GM18951 (cell line): ENCODE data around the gene CENPN.

ENCODE experiments used
- POLR2A ChIP-seq: IDR thresholded peaks from 4 replicates; pipeline ENCODE4 v1.6.1; 2011; ENCODE audit warnings: mild to moderate bottlenecking; ENCODE audit not compliant: insufficient read length, insufficient read depth; ENCODE audit errors: extremely low read depth
- in situ Hi-C: fragments of 300-500 bp; cut with MboI; formaldehyde crosslinking; loops from one replicate; pipeline ENCODE4 v1.12.0; 2022; ENCODE audit warnings: low sequenced_read_pairs, mixed read lengths, inconsistent platforms; ENCODE audit not compliant: unreplicated experiment

Gene CENPN

DNA sequence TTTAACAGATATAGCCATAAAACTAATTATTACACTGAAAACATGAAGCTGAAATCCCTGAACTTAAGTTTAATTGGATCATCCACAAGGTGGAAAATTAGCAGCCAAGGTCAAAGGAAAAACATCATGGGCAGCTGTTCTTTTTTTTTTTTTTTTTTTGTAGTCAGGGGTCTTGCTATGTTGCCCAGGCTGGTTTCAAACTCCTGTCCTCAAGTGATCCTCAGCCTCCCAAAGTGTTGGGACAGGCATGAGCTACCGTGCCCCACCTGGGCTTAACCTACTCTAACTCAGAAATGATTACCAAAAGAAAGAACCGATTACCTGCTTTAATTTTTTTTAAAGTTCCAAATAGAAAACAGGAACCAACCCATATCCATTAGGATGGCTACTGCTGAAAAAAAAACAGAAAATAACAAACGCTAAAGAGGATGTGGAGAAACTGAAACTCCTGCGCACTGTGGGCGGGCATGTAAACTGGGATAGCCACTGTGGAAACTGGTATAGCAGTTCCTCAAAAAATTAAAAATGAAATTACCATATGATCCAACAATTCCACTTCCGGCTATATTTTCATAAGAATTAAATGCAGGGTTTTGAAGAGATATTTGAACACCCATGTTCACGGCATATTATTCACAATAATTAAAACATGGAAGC is 8.9 kb upstream of the CENPN start:
- no peak for TF ChIP-seq POLR2A
- in situ Hi-C loops = no loop called here

DNA sequence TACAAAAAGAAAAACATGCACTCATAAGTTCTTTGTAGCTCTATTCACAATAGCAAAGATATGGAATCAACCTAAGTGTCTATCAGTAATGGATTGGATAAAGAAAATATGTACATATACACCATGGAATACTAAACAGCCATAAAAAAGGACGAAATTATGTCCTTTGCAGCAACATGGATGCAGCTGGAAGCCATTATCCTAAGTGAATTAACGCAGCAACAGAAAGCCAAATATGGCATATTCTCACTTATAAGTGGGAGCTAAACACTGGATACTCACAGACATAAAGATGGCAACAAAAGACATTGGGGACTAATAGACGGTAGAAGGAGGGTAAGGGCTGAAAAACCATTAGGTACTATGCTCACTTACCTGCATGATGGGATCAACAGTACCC is 6.1 kb upstream of the CENPN start:
- TF ChIP-seq POLR2A = no peak
- in situ Hi-C loops = no loop called here

DNA sequence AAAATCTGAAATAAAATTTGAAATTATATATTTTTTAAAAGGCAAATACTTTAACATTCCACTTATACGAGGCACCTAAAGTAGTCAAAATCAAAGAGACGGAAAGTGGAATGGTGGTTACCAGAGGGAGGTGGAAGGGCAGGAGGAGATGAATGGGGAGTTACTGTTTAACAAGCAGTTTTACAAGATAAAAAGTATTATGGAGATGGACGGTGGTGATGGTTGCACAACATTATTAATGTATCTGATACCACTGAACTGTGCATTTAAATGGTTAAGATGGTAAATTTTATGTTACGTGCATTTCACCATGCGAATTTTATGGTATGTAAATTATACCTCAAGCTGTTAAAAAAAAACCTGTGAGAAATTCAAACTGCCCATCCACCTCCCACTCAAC is 5.7 kb upstream of the CENPN start:
- in situ Hi-C loops = no loop called here
- no peak for TF ChIP-seq POLR2A

DNA sequence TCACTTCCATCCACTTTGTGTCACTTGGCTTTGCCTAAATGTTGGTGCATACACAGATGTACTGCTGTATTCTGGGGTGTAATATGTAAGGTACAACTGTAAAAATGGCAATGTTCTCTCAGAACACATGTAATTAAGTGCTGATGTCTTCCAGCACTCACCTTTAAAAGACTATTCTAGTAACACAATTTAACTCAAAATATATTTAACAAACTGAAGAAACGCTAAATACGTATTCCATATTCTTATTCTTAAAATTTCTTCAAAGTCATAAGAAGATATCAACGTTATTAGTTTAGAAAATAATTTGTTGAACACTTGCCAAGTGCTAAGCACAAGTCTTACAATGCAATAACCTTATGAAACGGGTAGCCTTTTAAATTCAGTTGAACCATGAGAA is 4.0 kb upstream of the CENPN start:
- TF ChIP-seq POLR2A = no peak
- in situ Hi-C loops = no loop called here

DNA sequence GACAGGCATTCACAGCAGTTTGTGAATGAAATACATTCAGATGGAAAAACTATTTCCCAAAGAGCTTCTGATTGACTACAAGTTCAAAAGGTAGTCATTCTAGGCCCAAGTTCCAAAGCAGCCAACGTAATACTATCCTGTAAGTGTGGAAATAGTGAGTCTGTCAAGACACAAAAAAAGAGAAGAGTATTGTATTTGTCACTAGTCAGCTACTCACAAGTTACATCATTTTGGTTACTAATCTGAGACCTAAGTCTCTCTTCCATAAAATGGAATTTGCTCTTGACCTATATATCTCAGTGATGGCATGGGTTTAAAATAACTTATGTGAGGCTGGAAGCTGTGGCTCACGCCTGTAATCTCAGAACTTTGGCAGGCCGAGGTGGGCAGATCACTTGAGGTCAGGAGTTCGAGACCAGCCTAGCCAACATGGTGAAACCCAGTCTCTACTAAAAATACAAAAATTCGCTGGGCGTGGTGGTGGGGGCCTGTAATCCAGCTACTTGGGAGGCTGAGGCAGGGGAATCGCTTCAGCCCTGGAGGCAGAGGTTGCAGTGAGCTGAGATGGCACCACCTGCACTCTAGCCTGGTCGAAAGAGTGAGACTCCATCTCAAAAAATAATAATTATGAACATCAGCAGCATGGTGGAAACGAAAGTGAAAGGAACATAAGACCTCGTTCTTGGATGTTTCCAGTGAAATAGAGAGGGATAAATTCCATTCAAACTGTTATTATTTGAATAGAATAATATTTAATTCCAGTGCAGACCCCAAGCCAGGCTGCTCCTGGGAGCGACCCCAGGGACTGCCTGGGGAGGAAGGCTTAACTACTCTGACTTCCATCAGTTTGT is 3.2 kb upstream of the CENPN start:
- in situ Hi-C loops = no loop called here
- TF ChIP-seq POLR2A = no peak

DNA sequence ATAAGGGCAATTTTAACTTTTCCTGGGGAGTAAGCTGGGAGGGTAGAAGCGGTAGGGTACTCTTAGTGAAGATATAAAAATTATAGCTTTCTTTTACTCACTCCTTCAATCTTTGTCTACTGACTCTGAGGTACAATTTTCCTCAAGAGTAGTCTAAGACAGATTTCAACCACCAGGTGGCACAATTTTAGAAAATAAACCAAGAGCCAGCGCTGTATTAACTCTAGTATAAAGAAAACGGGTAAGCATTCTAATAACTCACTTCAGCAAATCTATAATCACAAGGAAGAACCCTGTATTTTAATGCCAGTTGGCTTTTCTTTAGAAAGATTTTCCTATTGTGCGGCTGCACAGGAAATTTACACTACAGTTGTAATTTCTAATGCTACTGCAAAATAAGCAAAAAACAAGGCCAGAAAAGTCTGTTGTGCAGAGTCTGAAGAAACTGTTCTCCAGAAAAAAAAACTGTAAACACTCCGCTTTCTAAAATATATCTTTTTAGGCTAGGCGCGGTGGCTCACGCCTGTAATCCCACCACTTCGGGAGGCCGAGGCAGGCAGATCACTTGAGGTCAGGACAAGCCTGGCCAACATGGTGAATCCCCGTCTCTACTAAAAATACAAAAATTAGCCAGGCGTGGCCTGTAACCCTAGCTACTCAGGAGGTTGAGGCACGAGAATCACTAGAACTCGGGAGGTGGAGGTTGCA is 2.2 kb upstream of the CENPN start:
- in situ Hi-C loops = no loop called here
- no peak for TF ChIP-seq POLR2A

DNA sequence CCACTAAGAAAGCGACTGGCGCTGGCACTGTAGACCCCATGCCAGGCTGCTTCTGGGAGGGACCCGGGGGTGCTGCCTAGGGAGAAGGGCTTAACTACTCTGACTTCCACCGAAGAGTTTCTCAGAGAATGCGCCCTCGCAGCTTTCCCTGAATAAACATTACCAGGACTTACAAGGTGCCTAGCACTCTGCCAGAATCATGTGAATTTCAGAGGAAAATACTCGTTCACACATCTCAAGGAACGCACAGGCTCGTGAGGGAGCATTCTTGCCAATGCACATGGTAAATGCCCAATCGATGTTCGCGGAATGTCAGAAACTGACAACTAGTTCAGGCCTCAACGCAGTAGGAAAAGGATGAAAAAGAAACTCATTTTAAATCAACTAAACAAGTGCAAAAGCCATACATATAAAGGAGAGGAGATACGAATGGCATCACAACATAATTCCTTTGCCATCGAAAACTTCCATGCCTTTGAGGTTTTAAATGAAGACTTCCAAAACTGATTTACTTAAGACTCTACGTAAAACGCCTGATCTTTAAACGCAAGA is 1.3 kb upstream of the CENPN start:
- in situ Hi-C loops = no loop called here
- no peak for TF ChIP-seq POLR2A

DNA sequence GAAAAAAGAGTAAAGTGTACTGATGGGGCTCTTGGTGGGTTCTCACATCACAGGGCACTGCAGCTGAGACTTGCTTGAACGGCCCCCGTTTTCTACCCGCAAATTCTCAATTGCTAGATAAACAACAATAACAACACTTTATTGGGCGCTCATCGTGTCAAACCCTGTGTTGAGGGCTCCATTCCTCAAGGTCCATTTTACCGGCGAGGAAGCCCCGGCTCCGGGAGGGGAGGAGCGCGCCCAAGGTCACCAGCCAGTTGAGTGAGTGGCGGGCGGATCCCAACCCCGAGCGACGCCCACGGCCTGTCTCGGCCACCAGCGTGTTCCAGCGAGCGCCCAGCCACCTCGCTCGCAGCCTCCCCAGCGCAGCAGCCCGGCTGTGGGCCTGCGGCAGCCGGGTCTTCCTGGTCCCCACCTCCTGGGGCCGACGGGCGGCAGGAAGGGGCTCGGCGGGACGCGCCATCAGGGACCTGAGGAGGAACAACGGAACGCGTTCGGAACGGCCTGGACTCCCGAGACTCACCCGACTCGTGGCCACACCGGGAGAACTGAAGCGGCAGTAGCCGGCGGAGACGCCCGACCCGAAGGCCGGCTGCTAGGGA is 702 bp upstream of the CENPN start:
- in situ Hi-C loops = no loop called here
- TF ChIP-seq POLR2A = peak; percentile 46

DNA sequence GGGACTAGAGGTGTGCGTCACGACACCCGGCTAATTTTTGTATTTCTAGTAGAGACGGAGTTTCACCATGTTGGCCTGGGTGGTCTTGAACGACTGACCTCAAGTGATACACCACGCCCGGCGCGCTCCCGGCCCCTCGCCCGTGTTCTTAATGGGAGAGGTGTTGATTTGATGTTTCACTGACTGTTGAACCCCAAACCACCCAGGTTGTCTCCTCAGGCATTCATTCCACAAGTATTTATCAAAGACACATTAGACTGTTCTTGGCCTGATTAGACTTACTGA is 1.4 kb downstream of the CENPN start:
- in situ Hi-C loops = no loop called here
- no peak for TF ChIP-seq POLR2A

DNA sequence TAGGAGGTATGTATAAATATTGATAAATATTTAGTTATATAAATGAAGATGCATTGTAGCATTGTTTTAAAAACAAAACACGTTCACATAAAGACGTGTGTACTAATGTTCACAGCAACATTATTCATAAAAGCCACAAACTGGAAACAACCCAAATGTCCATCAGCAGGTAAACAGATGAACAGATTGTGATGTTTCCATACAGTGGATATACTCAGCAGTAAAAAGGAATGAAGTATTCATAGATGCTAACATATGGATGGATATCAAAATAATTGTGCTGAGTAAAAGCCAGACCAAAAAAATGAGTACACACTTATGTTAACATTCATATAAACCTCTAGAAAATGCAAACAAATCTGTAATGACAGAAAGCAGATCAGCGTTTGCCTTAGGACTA is 6.0 kb downstream of the CENPN start:
- TF ChIP-seq POLR2A = no peak
- in situ Hi-C loops = no loop called here

DNA sequence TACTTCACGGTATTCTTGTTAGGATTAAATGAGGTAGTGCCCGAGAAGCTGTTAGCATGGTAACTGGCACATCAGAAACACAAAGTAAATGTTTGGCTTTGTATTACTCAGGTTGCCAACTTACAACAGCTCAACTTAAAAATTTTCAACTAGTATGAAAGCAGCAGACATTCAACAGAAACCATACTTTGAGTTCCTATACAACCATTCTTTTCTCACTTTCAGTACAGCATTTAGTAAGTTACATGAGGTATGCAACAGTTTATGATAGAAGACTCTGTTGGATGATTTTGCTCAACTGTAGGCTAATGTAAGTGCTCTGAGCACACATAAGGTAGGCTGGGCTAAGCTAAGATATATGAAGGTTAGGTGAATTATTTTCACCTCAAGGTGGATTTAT is 7.7 kb downstream of the CENPN start:
- in situ Hi-C loops = no loop called here
- TF ChIP-seq POLR2A = no peak

DNA sequence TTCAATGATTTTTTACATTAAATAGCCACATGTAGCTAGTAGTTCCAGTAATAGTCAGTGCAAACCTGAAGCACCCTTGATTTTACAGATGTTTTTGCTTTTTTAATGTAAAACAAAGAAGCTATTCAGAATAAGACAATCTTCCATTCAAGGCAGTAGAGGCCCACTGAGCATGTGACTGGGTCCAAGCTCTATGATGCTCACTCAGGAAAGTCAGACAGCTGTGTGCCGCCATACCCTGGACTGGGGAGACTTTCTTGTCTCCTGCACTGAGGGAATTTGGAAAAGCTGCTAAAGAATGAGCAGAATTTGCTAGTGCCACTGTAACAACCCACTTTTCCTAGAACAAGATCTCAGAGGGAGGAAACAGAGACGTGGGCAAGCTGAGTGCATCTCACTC is 11.5 kb downstream of the CENPN start:
- in situ Hi-C loops = no loop called here
- TF ChIP-seq POLR2A = no peak

DNA sequence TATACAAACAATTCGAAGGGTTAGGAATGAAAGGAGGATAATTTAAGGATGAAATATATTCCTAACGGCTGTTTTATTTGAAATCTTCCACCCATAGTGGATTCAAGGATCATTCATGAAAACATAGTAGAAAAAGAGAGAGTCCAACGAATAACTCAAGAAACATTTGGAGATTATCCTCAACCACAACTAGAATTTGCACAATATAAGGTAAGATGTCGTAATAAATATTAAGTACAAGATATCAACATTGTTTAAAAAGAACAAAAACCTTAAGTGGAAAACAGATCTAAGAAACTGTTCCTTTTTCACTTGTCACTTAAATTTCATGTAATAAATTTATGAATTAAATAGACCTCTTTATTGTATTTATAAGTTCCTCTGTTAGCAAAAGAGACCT is 19.4 kb downstream of the CENPN start:
- no peak for TF ChIP-seq POLR2A
- in situ Hi-C loops = loop anchor here (25.0 kb wide), 1 partner anchor 711 kb away; no protein-coding TSS in a partner anchor
